ENCODE measurements around the gene TNFAIP8.

- TF ChIP-seq, protein P1, sequence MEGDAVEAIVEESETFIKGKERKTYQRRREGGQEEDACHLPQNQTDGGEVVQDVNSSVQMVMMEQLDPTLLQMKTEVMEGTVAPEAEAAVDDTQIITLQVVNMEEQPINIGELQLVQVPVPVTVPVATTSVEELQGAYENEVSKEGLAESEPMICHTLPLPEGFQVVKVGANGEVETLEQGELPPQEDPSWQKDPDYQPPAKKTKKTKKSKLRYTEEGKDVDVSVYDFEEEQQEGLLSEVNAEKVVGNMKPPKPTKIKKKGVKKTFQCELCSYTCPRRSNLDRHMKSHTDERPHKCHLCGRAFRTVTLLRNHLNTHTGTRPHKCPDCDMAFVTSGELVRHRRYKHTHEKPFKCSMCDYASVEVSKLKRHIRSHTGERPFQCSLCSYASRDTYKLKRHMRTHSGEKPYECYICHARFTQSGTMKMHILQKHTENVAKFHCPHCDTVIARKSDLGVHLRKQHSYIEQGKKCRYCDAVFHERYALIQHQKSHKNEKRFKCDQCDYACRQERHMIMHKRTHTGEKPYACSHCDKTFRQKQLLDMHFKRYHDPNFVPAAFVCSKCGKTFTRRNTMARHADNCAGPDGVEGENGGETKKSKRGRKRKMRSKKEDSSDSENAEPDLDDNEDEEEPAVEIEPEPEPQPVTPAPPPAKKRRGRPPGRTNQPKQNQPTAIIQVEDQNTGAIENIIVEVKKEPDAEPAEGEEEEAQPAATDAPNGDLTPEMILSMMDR (IDR thresholded peaks at IDR 0.05): no peak
- TF ChIP-seq EZH2 (IDR thresholded peaks at IDR 0.05; ENCODE audit: borderline replicate concordance, insufficient read depth, low read depth, low read length, poor library complexity, severe bottlenecking): no peak
These were observed 32.3 kb downstream of the TNFAIP8 start for GRCh38 chr5:119387945-119388618.
